HG03025 (cell line): ENCODE results near the gene ABHD16B.
"Not testable (repeated sequence)": the region's sequence is repeated elsewhere in the genome, so short reads cannot be mapped to it uniquely, and the experiment has no call there.

Experiments
- ATAC-seq: cut with Tn5 transposase; IDR thresholded peaks from one replicate; pipeline ENCODE4 v1.9.1; 2021; ENCODE audit warnings: mild to moderate bottlenecking, moderate library complexity; ENCODE audit not compliant: unreplicated experiment, low FRiP score

ABHD16B gene

DNA sequence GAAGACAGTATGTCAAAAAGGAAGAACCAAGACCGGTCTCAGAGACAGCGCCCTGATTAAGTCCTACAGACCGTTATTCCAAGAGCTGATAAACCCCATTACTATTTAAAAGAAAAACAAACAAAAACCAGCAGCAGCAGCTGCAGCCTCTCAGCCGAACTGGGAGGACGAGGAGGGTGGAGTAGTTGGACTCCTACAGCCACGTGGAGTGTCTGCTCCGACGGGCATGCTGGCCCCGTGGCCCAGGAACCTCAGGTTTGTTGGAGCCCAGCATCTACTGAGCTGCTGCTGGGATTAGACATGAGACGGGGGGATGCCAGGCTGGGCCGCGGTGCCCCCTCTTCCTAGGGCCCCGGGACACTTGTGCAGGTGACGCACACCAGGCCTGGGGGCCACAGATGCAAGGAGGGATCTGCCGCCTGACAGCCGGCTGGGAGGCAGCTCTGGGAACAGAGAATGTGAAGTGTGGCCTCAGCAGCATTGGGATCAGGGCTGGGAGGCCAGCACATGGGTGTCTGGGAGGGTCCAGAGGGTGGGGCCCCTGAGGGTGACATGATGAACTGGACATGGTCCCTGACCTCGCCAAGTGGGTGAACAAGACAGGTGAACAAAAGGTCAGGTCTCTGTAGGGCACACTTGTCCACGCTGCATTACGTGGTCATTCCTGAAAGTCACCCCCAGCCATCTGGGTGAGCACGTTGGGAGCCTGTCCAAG, 27.4 kb upstream of the ABHD16B start:
- no peak for ATAC-seq

DNA sequence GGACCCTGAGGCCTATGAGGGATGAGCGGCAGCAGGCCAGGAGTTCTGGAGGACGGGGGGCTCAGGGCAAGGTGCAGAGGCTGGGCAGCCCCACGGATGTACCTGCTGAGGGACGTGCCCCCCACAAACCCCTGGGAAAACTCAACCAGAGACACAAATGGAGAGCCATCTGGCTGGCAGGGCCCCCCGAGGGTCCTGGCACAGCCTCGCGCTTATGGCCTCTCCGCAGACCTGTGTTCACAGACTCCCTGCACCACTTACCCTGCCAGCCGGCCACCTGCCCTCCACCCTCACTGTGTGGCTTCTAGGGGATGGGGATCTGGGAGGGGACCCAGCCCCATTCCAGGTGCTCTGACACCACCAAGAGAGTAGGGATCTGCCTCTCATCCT, 26.8 kb upstream of the ABHD16B start:
- ATAC-seq, result no peak

DNA sequence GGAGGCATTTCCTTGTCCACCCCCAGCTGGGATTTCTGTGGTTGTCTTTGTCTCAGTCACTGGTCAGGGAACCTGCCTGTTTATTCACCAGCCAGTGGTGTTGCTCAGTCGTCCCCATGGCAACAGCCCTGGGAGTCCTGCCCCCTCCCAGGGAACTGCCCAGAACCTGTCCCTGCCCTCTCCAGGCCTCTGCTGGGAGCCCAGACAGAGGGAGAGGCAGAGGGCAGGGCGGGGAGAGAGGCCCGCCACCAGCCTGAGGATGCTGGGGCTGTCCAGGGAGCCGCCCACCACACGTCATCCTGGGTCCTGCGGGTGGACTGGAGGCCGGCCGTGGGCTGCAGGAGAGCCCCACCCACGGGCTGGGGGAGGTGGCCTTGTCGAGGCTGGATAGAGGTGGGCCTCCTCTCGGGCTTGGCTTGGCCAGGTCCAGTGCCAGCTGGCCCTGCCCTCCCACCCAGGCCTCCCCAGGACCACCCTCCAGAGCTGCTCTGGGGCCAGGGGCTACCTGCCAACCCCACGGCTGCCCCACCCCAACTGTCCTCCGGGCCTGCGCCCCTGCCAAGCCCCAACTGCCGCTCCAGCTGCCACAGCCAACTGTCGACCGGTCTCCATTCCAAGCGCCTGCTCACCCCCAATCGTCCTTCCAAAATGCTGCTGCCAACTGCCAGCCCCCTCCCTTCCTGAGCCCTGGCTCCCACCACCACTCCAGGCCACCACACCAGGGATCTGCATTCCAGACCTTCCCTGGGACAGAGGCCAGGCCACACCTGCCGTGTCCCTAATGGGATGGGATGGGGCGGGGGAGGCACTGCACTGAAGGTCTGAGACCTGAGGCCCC, 26.1 kb upstream of the ABHD16B start:
- ATAC-seq, result no peak

DNA sequence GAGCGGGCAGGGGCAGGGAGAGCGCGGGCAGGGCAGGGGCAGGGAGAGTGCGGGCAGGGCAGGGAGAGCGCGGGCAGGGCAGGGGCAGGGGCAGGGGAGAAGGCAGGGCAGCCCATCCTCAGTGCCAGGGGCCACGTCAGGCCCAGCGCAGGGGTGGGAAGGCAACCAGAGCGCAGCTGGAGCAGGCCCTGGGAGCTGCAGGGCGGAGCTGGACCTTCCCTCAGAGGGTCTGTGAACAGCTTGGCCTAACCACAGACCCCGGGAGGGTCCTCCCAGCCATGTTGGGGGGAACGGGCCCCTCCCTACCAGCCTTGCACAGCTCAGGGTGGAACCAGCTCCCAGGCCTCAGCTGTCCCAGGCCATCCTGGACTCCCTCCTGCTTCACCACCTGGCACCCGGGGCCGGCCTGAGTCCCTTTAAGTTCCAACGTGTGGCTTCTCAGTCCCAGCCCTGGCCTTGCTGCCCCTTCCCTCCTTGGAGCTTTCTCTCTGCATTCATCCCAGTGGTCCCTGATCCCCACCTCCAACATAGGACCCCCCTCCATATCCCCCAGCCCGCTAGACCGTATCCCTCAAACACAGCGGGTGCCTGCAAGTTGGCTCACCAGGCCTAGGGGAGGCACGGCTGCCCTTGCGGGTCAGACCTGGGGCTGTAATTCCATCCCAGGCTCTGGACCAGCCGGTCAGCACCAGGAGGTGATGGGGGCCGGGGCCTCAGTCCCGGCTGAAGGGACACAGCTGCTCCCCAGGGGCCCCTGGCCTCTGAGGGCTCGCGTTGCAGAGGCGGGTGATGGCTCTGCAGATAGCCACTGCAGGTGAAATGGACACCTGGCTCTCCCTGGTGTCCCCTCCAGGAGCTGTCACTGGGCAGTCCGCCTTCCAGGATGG, 24.6 kb upstream of the ABHD16B start:
- no peak for ATAC-seq

- ATAC-seq, result no peak
These were observed 23.8 kb upstream of the ABHD16B start for GRCh38 chr20:63837479-63837878.

GRCh38 chr20:63839620-63840019, 21.7 kb upstream of the ABHD16B start:
- no peak for ATAC-seq

DNA sequence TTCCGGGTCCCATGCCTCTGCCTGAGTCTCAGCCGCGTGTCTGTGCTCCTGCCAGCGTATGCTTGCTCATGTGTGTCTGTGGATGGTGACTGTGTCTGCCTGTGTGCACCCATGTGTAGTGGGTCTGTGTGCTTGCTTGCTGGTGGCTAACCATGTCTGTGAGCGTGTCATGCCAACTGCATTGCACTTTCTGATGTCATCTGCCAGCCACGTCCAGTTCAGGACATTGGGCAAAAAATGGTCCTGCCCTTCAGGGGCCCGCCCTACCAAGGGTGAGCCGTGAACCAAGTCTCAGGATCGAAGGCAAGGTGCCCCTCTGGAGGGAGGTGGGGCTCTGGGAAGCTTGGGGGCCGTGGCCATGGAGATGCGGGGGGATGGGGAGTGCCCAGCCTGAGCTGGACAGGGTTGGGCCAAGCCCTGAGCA, 20.9 kb upstream of the ABHD16B start:
- ATAC-seq, result no peak

DNA sequence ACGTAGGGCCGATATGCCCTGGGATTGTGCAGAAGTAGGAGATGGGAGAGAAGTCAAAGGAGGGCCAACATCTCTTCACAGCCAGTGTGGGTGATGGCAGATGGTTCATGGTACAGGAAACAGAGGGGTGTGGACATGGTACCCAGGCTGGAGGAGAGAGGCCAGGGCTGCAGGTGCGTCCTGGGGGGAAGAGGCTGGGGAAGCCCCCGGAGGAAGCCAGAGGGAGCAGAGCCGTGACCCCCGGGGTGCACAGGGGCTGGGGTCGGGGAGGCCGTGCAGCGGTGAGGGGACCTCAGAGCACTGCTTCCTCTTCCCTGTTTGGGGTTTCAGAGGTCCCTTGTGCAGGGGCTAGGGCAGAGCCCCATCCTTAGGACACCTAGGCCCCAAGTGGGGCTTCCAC, 19.0 kb upstream of the ABHD16B start:
- no peak for ATAC-seq

DNA sequence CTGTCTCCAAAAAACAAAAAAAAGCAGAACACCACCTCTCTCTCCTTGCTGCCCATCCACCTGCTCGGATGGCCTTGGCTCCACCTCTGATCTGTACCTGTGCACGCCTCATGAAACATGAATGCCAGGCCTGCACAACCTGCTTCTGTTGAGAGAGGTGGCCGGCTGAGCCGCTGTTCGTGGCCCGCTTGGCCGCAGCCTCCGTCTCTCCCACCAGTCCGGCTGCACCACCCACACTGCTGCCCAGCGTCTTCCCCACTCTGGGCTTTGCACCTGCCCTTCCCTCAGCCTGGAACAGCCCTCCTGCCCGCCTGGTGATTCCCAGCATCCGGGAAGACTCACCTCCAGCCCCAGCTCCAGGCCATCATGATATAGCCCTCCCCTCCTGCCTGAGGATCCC, 18.1 kb upstream of the ABHD16B start:
- no peak for ATAC-seq

DNA sequence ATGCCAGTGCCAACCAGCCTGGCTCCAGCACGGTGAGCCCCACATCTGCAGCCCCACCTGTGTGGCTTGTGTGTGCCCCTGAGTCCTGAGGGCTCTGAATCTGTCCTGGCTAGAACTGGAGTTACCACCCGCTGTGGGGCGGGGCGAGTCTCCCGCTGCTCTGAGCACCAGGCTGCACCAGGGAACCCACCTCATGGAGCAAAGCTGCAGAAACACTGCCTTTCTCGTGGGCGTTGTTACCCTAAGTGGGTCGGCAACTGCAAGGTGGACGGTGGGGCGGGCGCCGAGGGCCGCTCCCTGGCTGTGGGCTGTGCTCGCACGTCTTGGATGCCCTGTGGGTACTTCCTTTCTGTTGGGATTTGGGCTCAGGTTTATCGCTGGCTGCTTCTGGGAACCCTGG, 17.5 kb upstream of the ABHD16B start:
- ATAC-seq, result no peak

DNA sequence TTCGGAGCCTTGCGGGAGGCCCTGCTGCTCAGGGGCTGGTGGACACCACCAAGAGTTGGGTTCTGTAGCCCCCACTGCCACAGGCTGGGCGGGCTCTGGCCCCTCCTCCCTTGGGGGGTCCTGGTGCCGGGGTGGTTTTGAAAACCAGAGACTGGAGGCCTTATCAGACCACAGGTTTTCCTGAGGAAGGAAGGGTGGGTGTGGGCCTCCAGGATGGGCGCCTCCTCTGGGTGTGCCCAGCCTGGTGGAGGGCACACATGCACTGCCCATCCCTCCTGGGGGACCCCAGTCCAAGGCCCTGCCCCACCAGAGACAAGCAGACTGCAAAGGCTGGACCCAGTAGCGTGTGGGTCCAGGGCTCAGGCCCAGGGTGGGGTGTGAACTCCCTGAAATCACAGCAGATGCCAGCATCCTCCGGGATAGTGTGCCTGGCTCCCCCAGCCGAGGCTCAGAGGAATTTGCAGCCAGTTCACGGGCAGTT, 16.7 kb upstream of the ABHD16B start:
- no peak for ATAC-seq

DNA sequence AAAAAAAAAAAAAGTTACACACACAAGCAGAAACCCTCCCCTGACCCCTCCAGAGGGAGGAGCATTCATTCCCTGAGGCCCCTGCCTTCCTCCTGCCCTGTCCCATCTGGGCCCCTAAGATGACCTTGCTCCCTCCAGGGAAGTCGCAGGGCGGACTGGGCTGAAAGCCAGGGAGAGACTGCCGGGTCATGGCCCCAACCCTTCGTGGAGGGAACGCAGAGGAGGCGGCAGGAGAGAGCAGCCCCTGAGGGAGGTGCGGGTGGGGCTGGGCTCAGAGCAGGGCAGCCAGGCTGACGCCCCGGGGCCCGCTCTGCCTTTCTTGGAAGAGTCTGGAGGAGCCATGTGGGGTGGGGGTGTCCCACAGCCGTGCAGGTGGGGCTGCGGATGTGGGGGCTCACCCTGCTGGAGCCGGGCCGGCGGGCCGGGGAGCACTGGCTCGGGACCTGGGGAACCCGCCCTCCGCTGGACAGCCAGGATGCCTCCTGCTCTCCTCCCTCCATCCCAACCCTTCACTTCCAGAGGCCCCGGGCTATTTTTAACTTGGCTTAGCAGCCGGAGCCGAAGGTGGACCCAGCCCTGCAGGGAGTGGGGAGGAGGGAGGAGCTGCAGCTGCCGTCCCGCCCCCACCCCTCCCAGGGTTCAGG, 15.0 kb upstream of the ABHD16B start:
- ATAC-seq, result no peak

DNA sequence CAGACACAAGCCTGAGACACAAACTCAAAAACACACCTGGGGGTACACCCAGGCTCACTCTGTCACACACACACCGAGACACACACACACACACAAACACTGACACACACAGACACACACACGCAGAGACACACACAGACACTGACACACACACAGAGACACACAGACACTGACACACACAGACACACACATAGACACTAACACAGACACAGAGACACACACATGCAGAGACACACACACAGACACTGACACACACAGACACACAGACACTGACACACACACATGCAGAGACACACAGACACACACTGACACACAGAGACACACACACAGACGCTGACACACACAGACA, 14.4 kb upstream of the ABHD16B start:
- ATAC-seq, result no peak

GRCh38 chr20:63847237-63848002, 13.9 kb upstream of the ABHD16B start:
- no peak for ATAC-seq

DNA sequence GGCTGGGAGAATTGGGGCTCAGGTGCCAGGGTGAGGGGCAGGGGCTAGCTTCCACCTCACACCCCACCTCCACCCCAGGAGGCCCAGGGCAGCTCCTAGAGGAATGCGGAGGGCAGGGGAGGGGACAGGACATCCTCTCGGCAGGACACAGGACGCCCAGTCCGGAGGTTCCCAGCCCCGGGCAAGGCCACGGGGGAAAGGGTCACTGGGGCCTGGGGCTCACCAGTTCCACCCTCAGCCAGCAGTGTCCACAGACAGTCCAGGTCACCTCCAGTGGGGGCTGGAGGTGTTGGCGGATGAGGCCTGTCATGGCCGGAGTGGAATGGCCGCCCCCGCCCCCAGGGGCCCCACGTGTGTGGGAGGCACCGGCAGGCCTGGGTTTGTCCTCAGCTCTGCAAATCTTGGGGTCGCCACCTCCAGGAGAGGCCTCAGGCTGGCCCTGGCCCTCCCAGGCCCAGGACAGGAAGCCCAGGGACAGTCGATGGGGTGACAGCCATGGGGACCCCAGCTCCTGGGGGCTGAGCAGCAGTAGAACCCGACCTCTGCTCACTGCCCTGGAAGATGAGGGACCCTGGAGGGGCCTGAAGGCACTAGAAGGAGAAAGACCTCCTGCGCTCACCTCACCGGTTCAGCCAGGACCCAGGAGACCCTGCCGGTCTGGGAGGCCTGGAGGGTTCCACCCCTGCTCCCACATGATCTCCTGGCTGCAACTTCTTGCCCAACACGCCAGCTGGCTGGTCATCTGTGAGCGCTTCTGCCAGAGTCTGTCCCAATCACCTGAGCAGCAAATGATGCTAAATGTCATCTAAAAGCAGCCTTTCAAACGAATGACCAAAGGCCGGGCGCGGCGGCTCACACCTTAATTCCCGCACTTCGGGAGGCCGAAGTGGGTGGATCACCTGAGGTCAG, 13.0 kb upstream of the ABHD16B start:
- ATAC-seq, result no peak

GRCh38 chr20:63850689-63851547, 10.4 kb upstream of the ABHD16B start:
- ATAC-seq, result peak; percentile 59

GRCh38 chr20:63851548-63851943, 9.8 kb upstream of the ABHD16B start:
- not testable (repeated sequence) for ATAC-seq

DNA sequence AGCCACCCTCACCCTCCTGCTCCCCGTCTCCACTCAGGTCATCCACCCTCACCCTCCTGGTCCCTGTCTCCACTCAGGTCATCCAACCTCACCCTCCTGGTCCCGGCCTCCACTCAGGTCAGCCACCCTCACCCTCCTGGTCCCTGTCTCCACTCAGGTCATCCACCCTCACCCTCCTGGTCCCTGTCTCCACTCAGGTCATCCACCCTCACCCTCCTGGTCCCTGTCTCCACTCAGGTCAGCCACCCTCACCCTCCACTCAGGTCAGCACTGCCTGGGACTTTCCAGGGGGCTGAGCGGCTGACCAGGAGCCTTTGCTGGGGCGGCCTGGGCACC, 7.6 kb upstream of the ABHD16B start:
- not testable (repeated sequence) for ATAC-seq
